Smooth muscle cell (in vitro differentiated cells): ENCODE results near the gene CSKMT. TPM values are rescaled to one million over a fixed set of nuclear protein-coding genes. Genes with fewer than 3 reads are reported as not detected.
"Not testable (repeated sequence)": the region's sequence is repeated elsewhere in the genome, so short reads cannot be mapped to it uniquely, and the experiment has no call there.

ENCODE experiments used
- DNase-seq: peaks from one replicate; lab custom pipeline; 2025; ENCODE audit not compliant: unreplicated experiment; lab: John Stamatoyannopoulos, UW
- H2AFZ ChIP-seq: fragments of 200-600 bp; sonication (generic); 2 replicates; pipeline ENCODE4 v1.6.0; 2016; ENCODE audit warnings: antibody characterized with exemption, low read depth, mild to moderate bottlenecking
- H3F3A ChIP-seq: fragments of 200-600 bp; sonication (generic); 2 replicates; pipeline ENCODE4 v1.6.0; 2017; ENCODE audit warnings: antibody characterized with exemption, low read depth
- H3K27ac ChIP-seq: fragments of 200-600 bp; sonication (generic); 2 replicates; pipeline ENCODE4 v1.5.1; 2016; ENCODE audit warnings: low read depth, mild to moderate bottlenecking
- H3K27me3 ChIP-seq: fragments of 200-600 bp; sonication (generic); 2 replicates; pipeline ENCODE4 v1.6.1; 2016; ENCODE audit warnings: low read depth, mild to moderate bottlenecking
- H3K36me3 ChIP-seq: fragments of 200-600 bp; sonication (generic); 2 replicates; pipeline ENCODE4 v1.5.1; 2016; ENCODE audit warnings: low read depth
- H3K4me1 ChIP-seq: fragments of 200-600 bp; sonication (generic); 2 replicates; pipeline ENCODE4 v1.5.1; 2016; ENCODE audit warnings: low read depth
- H3K4me2 ChIP-seq: fragments of 200-600 bp; sonication (generic); 2 replicates; pipeline ENCODE4 v1.6.0; 2016; ENCODE audit warnings: mild to moderate bottlenecking
- H3K4me3 ChIP-seq: fragments of 200-600 bp; sonication (generic); 2 replicates; pipeline ENCODE4 v1.5.1; 2016; ENCODE audit warnings: mild to moderate bottlenecking
- H3K79me2 ChIP-seq: fragments of 200-600 bp; sonication (generic); 2 replicates; pipeline ENCODE4 v1.6.0; 2016; ENCODE audit warnings: low read depth, mild to moderate bottlenecking
- H3K9ac ChIP-seq: fragments of 200-600 bp; sonication (generic); 2 replicates; pipeline ENCODE4 v1.6.0; 2016; ENCODE audit warnings: low read depth
- H3K9me3 ChIP-seq: fragments of 200-600 bp; sonication (generic); replicated peaks from 2 replicates; pipeline ENCODE4 v1.5.1; 2016; ENCODE audit warnings: low read depth
- H4K20me1 ChIP-seq: fragments of 200-600 bp; sonication (generic); 2 replicates; pipeline ENCODE4 v1.6.0; 2016; ENCODE audit warnings: low read depth
- WGBS: methylation state at CpG from one replicate; pipeline ENCODE4 v1.1.7; 2016; ENCODE audit warnings: low lambda C conversion rate; 5-methylcytosine and 5-hydroxymethylcytosine counted together
- polyA plus RNA-seq: library from polyadenylated mRNA; unstranded; fragments of >200 nt; fragmentation: Nextera tagmentation; extraction: Ambion mirVana; gene quantifications from 2 replicates; pipeline ENCODE4 v1.2.1, GENCODE V29; 2016
- total RNA-seq: library from RNA; depleted of rRNA; stranded (reverse); fragments of >200 nt; gene quantifications from 2 replicates; pipeline ENCODE4 v1.2.3, GENCODE V29; 2014
- TF ChIP-seq, protein P1 (sequence below): fragments of 200-600 bp; sonication (generic); IDR thresholded peaks from 2 replicates; pipeline ENCODE4 v1.5.1; 2017; ENCODE audit warnings: borderline replicate concordance, mild to moderate bottlenecking, antibody characterized with exemption; ENCODE audit not compliant: insufficient read depth, poor library complexity, severe bottlenecking

The CSKMT gene, protein sequence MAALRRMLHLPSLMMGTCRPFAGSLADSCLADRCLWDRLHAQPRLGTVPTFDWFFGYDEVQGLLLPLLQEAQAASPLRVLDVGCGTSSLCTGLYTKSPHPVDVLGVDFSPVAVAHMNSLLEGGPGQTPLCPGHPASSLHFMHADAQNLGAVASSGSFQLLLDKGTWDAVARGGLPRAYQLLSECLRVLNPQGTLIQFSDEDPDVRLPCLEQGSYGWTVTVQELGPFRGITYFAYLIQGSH
- total RNA-seq (1.3 and 4.9 TPM in 2 replicates), polyA plus RNA-seq (1.4 and 9.8 TPM in 2 replicates)

DNA sequence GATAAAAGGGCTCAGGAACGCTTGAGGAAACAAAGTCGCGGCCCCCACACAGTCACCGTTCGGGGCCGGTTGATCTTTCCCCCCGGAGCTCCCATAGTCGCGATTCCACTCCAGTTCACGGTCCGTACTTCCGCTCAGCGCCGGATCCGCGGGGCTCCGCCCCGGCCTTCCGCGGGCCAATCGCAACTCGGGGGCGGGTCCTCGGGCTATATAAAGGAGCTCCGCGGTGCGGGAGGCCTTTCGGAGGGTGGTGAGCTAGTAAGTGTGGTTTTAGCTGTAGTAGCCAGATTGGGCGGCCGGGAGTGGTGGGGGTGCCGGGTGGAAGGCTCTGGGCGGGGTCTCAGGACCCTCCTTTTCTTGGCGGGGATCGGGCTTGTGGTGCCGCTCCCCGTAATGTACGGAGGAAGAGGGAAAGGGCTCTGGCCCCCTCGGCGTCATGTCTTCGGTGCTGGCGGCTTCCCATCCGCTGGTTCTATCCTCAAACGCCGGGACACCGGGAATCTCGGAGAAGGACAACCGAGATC lies at the start of gene CSKMT, which contains the start of gene C11orf98:
TSS of gene CSKMT (plus strand) at position 238 of the 524 bp plus-strand sequence. CDS start 568 bp downstream, outside the sequence.
TSS of gene C11orf98 (minus strand) at position 136 of the 524 bp plus-strand sequence. CDS start at position 95, 41 bp downstream.
- peak within 1 kb of the TSS; percentile 85 for H3K4me3 ChIP-seq
- H3K27ac ChIP-seq = peak within 1 kb of the TSS; percentile 67
- no peaks in the 10 kb centered on the region for H3K27me3 ChIP-seq
- H3K4me2 ChIP-seq = peak within 1 kb of the TSS; percentile 91
- peak; percentile 93 for DNase-seq
- H3K79me2 ChIP-seq = peaks cover 34% of the 10 kb centered on the region
- peaks cover 20% of the 10 kb centered on the region for H3F3A ChIP-seq
- peaks cover 18% of the 10 kb centered on the region for H3K4me1 ChIP-seq
- under 1% methylated on average over 38 of the region's 47 CpGs for WGBS
- no peaks in the 10 kb centered on the region for H3K9me3 ChIP-seq
- peak within 1 kb of the TSS; percentile 81 for H2AFZ ChIP-seq
- TF ChIP-seq, protein P1, sequence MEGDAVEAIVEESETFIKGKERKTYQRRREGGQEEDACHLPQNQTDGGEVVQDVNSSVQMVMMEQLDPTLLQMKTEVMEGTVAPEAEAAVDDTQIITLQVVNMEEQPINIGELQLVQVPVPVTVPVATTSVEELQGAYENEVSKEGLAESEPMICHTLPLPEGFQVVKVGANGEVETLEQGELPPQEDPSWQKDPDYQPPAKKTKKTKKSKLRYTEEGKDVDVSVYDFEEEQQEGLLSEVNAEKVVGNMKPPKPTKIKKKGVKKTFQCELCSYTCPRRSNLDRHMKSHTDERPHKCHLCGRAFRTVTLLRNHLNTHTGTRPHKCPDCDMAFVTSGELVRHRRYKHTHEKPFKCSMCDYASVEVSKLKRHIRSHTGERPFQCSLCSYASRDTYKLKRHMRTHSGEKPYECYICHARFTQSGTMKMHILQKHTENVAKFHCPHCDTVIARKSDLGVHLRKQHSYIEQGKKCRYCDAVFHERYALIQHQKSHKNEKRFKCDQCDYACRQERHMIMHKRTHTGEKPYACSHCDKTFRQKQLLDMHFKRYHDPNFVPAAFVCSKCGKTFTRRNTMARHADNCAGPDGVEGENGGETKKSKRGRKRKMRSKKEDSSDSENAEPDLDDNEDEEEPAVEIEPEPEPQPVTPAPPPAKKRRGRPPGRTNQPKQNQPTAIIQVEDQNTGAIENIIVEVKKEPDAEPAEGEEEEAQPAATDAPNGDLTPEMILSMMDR = no peak
- H3K9ac ChIP-seq = peak within 1 kb of the TSS; percentile 78
- peaks cover 17% of the 10 kb centered on the region for H4K20me1 ChIP-seq
- H3K36me3 ChIP-seq = no peaks in the 10 kb centered on the region

DNA sequence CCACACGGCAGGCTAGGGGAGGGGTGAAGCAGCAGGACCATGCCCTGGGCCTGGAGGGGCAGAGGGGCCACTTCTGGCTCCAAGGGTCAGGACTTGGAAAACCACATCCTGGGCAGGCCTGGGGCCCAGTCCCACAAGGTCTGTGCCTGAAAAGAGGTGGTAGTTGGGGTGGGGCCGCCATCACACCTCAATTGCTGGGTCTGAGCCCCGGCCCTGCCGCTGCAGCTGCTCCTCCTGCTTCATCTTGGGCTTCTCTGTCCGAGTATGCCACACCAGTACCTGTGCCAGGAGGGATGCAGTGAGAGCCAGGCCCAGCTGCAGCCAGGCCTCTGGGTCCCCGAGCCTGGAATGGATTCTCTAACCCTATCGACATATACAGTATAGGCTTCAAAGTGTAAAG lies 49.6 kb upstream of the CSKMT start:
- Histone ChIP-seq H3K4me3 (no peak overlapping the region), H3K36me3 (no peaks in the 10 kb centered on the region), H3F3A (peaks cover 13% of the 10 kb centered on the region), H3K4me2 (no peak overlapping the region), H3K9ac (no peak overlapping the region), H3K27me3 (no peaks in the 10 kb centered on the region), H2AFZ (no peak overlapping the region), H3K4me1 (peaks cover 13% of the 10 kb centered on the region), H3K9me3 (no peaks in the 10 kb centered on the region), H3K27ac (no peak overlapping the region), H4K20me1 (no peaks in the 10 kb centered on the region), H3K79me2 (peaks cover 15% of the 10 kb centered on the region)
- TF ChIP-seq, protein P1 = no peak
- WGBS = 95% methylated on average over 7 of the region's 7 CpGs
- no peak for DNase-seq

DNA sequence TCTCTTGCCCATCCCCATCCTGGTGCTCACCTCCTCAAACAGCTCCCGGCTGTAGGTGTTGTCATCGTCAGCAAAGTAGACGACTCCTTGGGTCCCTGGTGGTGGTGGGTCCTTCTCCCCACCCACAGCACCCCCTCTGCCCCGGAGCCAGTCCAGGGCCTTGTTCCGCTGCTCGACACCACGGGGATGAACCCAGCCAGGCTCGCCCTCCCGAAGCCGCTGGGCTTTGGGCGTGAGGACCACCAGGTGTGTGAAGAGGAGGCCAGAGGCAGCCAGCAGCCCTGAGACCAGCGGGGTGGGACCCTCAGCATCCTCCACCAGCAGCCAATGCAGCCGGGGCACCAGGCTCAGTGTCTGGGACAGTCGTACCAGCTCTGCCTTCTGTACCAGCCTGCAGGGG lies 48.2 kb upstream of the CSKMT start:
- not testable (repeated sequence) for H3K36me3 ChIP-seq, H2AFZ ChIP-seq, H3K27ac ChIP-seq, H3K27me3 ChIP-seq, H3K9me3 ChIP-seq, H3K4me1 ChIP-seq, H3K4me2 ChIP-seq, H4K20me1 ChIP-seq, H3K4me3 ChIP-seq, DNase-seq, H3K9ac ChIP-seq
- 97% methylated on average over 14 of the region's 14 CpGs for WGBS
- Histone ChIP-seq H3F3A (peaks cover 23% of the 10 kb centered on the region), H3K79me2 (peaks cover 13% of the 10 kb centered on the region)

DNA sequence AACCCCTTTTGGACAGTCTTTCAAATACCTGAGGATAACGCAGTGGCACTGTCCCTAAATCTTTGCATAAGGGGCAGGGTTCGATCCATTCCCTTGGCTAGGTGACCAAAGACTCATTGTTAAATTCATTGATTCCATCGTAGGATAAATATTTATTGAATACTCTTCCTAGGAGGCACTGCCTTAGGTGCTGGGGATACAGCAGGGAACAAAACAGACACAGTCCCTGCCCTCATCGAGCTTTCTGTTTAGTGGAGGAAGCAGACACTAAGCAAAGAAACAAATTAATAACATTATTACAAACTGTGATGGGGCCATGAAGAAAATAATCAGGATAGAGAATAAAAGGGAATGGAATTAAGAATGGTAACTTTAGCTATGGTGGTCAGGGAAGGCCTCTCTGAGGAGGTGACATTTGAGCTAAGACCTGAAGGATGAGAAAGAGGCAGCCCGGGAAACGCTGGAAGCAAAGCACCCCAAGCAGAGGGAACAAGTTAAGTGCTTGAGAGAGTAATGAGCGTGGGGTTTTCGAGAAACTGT lies 44.0 kb upstream of the CSKMT start:
- Histone ChIP-seq H3K4me3 (peak overlapping the region; percentile 57), H3K79me2 (peaks cover 13% of the 10 kb centered on the region), H3F3A (peaks cover 29% of the 10 kb centered on the region), H3K9ac (peak overlapping the region; percentile 43), H3K27ac (peak overlapping the region; percentile 92), H3K27me3 (no peaks in the 10 kb centered on the region), H3K36me3 (no peaks in the 10 kb centered on the region), H4K20me1 (no peaks in the 10 kb centered on the region), H2AFZ (no peak overlapping the region), H3K4me1 (peaks cover 10% of the 10 kb centered on the region), H3K4me2 (peak overlapping the region; percentile 97), H3K9me3 (no peaks in the 10 kb centered on the region)
- 43% methylated on average over 8 of the region's 8 CpGs for WGBS
- no peak for DNase-seq
- TF ChIP-seq, protein P1 = no peak
